Panc1 (cell line): ENCODE measurements around the gene KLF2. TPM values are rescaled to one million over a fixed set of nuclear protein-coding genes. Genes with fewer than 3 reads are reported as not detected.

Source experiments
- ATAC-seq: fragments of 200-7000 bp; cut with Tn5 transposase; 2 replicates; pipeline ENCODE4 v1.9.1; 2020; ENCODE audit warnings: mild to moderate bottlenecking, moderate library complexity
- BruUV-seq: library from RNA; stranded (reverse); fragments of 400-500 nt; replicated peaks from 2 replicates; lab custom pipeline; 2021; lab: Mats Ljungman, UMichigan
- CTCF ChIA-PET: fragments of 300-600 bp; sonication (Branson Sonifier 250); formaldehyde crosslinking; loops from one replicate; lab custom pipeline; 2022; ENCODE audit warnings: antibody characterized with exemption; lab: Charles Lee
- POLR2A ChIA-PET: fragments of 300-600 bp; sonication (Branson Sonifier 250); formaldehyde crosslinking; loops from one replicate; lab custom pipeline; 2022; ENCODE audit warnings: antibody characterized with exemption; lab: Charles Lee
- DNase-seq: peaks from one replicate; pipeline ENCODE4 v3.0.0-alpha.2; 2010; ENCODE audit warnings: low read depth, low spot score
- H3K27ac ChIP-seq: 2 replicates; pipeline ENCODE4 v1.5.1; 2011; ENCODE audit warnings: mild to moderate bottlenecking, low read length, inconsistent platforms
- H3K27me3 ChIP-seq: fragments of 200-500 bp; sonication (Bioruptor generic); 2 replicates; pipeline ENCODE4 v1.6.0; 2014; ENCODE audit warnings: low read length, inconsistent platforms; ENCODE audit not compliant: control insufficient read depth, insufficient read depth
- H3K36me3 ChIP-seq: fragments of 200-500 bp; sonication (Bioruptor generic); 2 replicates; pipeline ENCODE4 v1.5.1; 2014; ENCODE audit warnings: inconsistent platforms, mild to moderate bottlenecking, low read length, moderate library complexity; ENCODE audit not compliant: control insufficient read depth, insufficient read depth
- H3K4me1 ChIP-seq: 2 replicates; pipeline ENCODE4 v1.5.1; 2011; ENCODE audit warnings: inconsistent platforms, mild to moderate bottlenecking, low read length, moderate library complexity; ENCODE audit not compliant: control insufficient read depth, insufficient read depth
- H3K4me3 ChIP-seq, 2 experiments: 2 replicates each; pipeline ENCODE4 v1.5.1; 2011 to 2012; ENCODE audit warnings: low read depth in 2 of 2, low read length in 2 of 2, mild to moderate bottlenecking in 2 of 2, inconsistent platforms in 1 of 2, moderate library complexity in 1 of 2
- H3K9me3 ChIP-seq: fragments of 200-500 bp; sonication (Bioruptor generic); 2 replicates; pipeline ENCODE4 v1.5.1; 2014; ENCODE audit warnings: low read depth, mild to moderate bottlenecking, inconsistent platforms, low read length, moderate library complexity; ENCODE audit not compliant: control insufficient read depth, insufficient read depth
- CTCF ChIP-seq: fragments of 450-650 bp; IDR thresholded peaks from 2 replicates; pipeline ENCODE4 v1.5.1; 2017; ENCODE audit warnings: mild to moderate bottlenecking
- POLR2AphosphoS5 ChIP-seq: IDR thresholded peaks from 2 replicates; pipeline ENCODE4 v1.6.1; 2012; ENCODE audit warnings: mild to moderate bottlenecking, low read depth, low read length, moderate library complexity
- SIN3A ChIP-seq: IDR thresholded peaks from 2 replicates; pipeline ENCODE4 v1.6.1; 2012; ENCODE audit warnings: low read depth, mild to moderate bottlenecking, low read length, moderate library complexity, borderline replicate concordance; ENCODE audit not compliant: insufficient read depth
- TCF7L2 ChIP-seq: IDR thresholded peaks from 2 replicates; pipeline ENCODE4 v1.6.1; 2011; ENCODE audit warnings: mild to moderate bottlenecking, low read depth, low read length, inconsistent platforms
- in situ Hi-C: cut with HindIII; loops from 2 replicates; pipeline ENCODE4 v1.10.0; 2016; ENCODE audit warnings: low sequenced_read_pairs, low pct_unique_long_range_greater_than_20kb
- intact Hi-C: fragments of 100-400 bp; cut with micrococcal nuclease; formaldehyde crosslinking; loops from one replicate; pipeline ENCODE4 v1.10.0; 2022; ENCODE audit not compliant: unreplicated experiment
- total RNA-seq: library from RNA; stranded (reverse); gene quantifications from one replicate; pipeline ENCODE4 v1.2.1, GENCODE V29; 2021; ENCODE audit not compliant: unreplicated experiment
- TF ChIP-seq, protein P1 (sequence below), 2 experiments: IDR thresholded peaks; 2 replicates each; pipeline ENCODE4 v1.6.1; 2011 to 2012; ENCODE audit warnings: low read depth in 2 of 2, control low read depth in 1 of 2, low read length in 1 of 2, mild to moderate bottlenecking in 1 of 2, moderate library complexity in 1 of 2; ENCODE audit not compliant: insufficient read depth in 1 of 2

The KLF2 gene
- total RNA-seq, 1 experiment from 2014 or later, result 3.5 TPM

DNA sequence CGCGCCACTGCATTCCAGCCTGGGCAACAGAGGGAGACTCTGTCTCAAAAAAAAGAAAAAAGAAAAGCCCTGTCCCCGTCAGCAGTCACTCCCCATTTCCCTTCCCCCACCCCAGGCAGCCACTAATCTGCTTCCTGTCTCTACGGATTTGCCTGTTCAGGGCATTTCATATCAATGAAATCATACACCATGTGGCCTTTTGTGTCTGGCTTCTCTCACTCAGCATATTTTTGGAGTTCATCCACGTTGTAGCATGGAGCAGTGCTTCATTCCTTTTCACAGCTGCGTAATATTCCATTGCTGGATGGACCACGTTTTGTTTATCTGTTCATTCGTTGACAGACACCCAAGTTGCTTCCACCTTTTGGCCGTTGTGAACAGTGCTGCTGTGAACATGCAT lies 36.1 kb upstream of the KLF2 start:
- TF ChIP-seq, protein P1, sequence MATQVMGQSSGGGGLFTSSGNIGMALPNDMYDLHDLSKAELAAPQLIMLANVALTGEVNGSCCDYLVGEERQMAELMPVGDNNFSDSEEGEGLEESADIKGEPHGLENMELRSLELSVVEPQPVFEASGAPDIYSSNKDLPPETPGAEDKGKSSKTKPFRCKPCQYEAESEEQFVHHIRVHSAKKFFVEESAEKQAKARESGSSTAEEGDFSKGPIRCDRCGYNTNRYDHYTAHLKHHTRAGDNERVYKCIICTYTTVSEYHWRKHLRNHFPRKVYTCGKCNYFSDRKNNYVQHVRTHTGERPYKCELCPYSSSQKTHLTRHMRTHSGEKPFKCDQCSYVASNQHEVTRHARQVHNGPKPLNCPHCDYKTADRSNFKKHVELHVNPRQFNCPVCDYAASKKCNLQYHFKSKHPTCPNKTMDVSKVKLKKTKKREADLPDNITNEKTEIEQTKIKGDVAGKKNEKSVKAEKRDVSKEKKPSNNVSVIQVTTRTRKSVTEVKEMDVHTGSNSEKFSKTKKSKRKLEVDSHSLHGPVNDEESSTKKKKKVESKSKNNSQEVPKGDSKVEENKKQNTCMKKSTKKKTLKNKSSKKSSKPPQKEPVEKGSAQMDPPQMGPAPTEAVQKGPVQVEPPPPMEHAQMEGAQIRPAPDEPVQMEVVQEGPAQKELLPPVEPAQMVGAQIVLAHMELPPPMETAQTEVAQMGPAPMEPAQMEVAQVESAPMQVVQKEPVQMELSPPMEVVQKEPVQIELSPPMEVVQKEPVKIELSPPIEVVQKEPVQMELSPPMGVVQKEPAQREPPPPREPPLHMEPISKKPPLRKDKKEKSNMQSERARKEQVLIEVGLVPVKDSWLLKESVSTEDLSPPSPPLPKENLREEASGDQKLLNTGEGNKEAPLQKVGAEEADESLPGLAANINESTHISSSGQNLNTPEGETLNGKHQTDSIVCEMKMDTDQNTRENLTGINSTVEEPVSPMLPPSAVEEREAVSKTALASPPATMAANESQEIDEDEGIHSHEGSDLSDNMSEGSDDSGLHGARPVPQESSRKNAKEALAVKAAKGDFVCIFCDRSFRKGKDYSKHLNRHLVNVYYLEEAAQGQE (IDR thresholded peaks at IDR 0.05; ENCODE audit: insufficient read depth in 1 of 2, low read depth in 2 of 2, low read length in 1 of 2), result no peak
- no peak for TF ChIP-seq TCF7L2
- no peak for TF ChIP-seq SIN3A
- no peak for TF ChIP-seq CTCF
- no peak for TF ChIP-seq POLR2AphosphoS5
- ChIA-PET CTCF (no interaction called here), POLR2A (no interaction called here)
- DNase-seq (no peak), ATAC-seq (no peak)
- Histone ChIP-seq H3K27me3 (no peaks in the 10 kb centered on the region), H3K36me3 (no peaks in the 10 kb centered on the region), H3K9me3 (no peaks in the 10 kb centered on the region), H3K4me1 (peaks cover 19% of the 10 kb centered on the region), H3K27ac (no peak overlapping the region), H3K4me3 (no peak overlapping the region)
- in situ Hi-C loops, result no loop called here
- BruUV-seq, result no TSS peak
- intact Hi-C loops, result no loop called here

DNA sequence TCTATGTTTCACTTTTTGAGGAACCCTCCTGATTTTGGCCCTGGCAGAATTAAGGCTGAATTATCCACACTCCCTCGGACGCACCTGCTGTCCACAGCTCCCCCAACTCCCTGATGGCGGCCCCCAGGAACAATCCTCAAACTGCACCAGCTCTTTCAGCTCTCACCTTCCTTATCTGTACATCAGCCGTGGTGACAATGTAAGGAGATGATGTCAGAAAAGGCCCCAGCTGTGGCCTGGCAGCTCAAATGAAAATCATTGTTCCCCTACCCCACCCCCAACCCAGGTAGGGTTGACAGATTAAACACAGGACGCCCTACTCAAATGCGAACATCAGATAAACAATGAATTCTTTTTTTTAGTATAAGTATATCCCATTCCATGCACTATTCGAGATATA lies 35.0 kb upstream of the KLF2 start:
- Histone ChIP-seq H3K4me1 (peaks cover 28% of the 10 kb centered on the region), H3K9me3 (no peaks in the 10 kb centered on the region), H3K27ac (no peak overlapping the region), H3K4me3 (no peak overlapping the region), H3K36me3 (no peaks in the 10 kb centered on the region), H3K27me3 (no peaks in the 10 kb centered on the region)
- no peak for DNase-seq
- TF ChIP-seq SIN3A, result no peak
- no peak for TF ChIP-seq TCF7L2
- no peak for TF ChIP-seq CTCF
- TF ChIP-seq, protein P1 (IDR thresholded peaks at IDR 0.05; ENCODE audit: insufficient read depth in 1 of 2, low read depth in 2 of 2, low read length in 1 of 2), result no peak
- TF ChIP-seq POLR2AphosphoS5, result no peak
- ATAC-seq, result no peak
- in situ Hi-C loops (no loop called here), intact Hi-C loops (no loop called here)
- ChIA-PET CTCF (no interaction called here), POLR2A (no interaction called here)
- BruUV-seq, result no TSS peak
